HT-29 (cell line): Measurements from ENCODE around the gene TMEM169. TPM values are rescaled to one million over a fixed set of nuclear protein-coding genes. Genes with fewer than 3 reads are reported as not detected.
"Not testable (repeated sequence)": the region's sequence is repeated elsewhere in the genome, so short reads cannot be mapped to it uniquely, and the experiment has no call there.

Source experiments
- DNase-seq: peaks from one replicate; pipeline ENCODE4 v3.0.0-alpha.2; 2015; ENCODE audit warnings: low spot score
- total RNA-seq: library from RNA; depleted of rRNA; stranded (reverse); fragments of >200 nt; shearing (Covaris generic); gene quantifications from 2 replicates; pipeline ENCODE4 v1.2.3, GENCODE V29; 2014; rRNA removed

Gene TMEM169
- total RNA-seq, 1 experiment from 2014 or later = 0.53 TPM

DNA sequence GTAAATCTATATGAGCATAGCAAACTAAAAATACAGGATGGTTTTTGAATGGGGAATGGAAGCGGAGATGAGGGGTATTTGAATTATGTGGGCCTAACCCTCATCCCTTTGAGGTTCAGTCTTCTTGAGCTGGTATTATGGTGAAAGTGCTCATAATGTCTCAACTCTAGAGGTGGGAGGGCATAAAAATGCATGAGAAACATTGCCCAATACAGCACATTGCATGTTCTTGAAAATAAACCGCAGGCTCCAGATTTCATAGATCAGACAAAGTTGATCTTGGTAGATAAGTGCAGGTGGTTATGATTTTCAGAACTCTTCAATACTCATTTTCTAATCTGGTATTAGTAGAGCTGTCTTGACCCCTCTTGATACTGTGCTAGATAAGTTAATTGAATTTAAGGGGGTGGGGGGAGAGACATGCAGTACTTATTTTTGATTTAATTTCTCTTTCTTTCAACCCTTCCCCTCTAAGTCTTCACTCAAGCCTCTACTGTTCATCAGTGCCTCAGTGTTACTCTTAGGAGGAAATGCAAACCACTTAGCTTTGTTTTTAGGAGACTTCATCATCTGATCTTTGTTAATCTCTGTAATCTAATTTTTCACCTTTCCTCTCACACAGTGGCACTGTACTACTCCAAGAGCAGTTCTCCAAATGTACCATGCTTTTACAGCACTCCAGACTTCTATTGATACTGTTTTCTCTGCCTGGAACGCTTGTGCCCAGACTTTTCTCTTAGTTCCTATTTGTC is 49.6 kb downstream of the TMEM169 start:
- DNase-seq = no peak

DNA sequence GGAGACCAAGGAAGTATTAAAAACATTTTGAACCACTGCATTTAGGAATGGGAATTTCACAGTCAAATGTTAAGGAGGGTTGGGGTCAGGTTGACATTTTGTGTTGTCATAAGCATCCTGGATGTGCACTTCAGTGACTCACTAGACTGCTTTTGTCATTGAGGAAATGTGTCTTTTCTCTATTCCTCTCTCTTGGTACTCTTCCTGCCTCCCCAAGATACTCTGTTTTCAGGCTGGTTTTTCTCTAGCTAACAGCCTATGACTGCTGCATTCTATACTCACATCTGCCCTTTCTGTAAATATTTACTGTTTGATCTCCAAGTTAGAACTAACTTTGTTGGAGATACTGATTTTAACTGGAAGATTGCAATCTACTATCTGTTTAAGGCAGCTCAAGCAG is 50.9 kb downstream of the TMEM169 start:
- DNase-seq = no peak

DNA sequence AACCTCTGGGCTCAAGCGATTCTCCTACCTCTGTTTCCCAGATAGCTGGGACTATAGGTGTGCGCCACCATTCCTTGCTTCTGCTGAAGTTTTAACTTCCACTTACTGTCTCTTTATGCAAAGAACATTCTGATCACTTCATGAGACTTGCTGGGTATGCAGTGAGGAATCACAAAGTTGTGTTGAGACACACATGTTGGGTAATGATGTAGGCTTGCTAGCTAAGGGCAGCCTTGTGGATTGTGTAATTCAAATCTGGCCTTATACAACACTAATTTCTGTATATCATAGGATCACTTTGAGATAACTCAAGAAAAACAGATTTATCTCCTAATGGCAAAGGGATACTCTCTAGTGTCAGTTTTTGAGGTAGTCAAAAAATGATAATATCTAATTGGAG is 51.7 kb downstream of the TMEM169 start:
- DNase-seq = no peak

DNA sequence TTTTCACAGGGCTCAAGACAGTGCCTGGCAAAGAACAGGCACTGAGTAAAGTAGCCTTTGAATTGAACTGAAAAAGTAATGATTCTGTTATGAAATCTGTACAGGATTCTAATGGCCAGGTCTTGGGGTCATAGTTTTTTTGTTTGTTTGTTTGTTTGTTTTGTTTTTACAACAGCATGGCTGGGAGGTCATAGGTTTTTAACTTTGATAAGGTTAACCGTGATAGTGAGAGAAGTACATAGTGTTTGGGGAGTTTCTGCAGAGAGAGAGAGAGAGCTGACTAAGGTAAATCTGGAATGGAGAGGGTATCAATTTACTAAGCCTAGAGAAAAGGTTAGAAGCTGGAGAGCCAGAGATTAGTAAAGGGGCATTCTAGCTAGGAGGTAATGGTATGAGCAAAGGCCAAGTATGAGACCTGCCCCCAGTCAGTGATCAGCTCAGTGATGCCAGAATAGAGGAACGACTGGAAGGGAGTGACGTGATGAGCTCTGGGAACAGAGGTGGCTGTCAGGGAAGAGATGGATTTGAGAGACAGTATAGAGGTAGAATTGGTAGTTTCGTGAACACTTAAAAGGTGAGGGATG is 53.3 kb downstream of the TMEM169 start:
- DNase-seq = no peak

DNA sequence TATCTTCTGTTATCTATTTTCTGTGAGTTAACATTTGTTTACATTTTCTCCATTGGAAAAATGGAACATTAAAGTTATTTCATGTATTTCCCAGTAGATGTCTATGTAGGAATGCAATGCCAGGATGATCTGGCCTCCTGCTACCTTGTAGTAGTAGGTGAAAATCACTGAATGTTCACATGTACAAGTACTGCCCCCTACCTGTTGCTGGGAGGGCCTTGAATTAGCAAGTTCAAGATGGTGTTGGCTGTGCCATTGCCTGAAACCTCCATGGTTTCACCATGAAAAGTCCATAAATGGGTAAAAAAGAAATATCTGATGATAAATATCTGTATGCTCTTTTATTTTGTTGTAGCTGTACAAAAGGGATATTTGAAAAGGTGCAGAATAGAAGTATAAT is 58.2 kb downstream of the TMEM169 start:
- DNase-seq = peak; percentile 33

DNA sequence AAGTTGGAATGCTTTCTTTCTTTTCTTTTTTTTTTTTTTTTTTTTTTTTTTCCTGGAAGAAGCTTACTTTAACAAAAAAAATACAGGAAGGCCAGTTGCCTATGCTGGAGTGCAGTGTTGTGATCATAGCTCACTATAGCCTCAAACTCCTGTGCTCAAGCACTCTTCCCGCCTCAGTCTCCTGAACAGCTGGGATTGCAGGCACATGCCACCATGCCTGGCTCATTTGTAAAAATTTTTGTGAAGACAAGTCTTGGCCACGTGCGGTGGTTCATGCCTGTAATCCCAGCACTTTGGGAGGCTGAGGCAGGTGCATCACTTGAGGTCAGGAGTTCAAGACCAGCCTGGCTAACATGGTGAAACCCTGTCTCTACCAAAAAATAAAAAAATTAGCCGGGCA is 59.8 kb downstream of the TMEM169 start:
- not testable (repeated sequence) for DNase-seq

DNA sequence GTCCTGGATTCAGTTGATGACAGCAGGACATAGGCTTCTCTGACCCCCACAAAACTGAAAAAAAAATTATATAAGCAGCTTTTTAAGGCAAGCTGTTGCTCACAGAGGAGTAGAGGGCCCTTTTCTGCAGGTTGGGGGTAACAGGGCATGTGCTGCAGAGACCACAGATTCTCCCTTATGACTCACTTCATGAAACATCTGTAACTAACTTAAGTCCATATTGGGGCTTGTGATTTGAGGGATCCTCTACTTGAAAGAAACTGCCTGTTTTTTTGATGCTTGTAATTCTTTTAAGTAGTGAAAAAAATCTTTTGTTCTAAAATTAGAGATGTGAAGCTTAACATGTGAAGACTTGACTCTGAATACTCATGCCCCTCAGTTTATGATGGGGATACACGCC is 60.8 kb downstream of the TMEM169 start:
- DNase-seq = no peak

DNA sequence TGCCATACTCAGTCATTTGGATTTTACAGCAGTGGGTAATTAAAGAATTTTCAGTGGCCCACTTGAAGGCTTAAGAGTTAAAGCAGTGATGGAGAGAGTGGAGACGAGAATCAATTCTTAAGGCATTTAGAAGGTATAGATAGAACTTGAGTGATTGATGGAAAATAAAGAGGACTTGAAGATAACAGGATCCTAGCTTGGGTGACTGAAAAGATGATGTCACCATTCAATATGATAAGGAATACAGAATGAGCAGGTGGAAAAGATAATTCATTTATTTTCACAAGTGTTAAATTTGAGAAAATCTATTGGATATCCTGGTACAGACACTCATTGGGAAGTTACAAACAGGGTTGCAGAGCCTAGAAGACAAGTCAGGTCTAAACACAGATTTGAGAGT is 62.7 kb downstream of the TMEM169 start:
- no peak for DNase-seq

DNA sequence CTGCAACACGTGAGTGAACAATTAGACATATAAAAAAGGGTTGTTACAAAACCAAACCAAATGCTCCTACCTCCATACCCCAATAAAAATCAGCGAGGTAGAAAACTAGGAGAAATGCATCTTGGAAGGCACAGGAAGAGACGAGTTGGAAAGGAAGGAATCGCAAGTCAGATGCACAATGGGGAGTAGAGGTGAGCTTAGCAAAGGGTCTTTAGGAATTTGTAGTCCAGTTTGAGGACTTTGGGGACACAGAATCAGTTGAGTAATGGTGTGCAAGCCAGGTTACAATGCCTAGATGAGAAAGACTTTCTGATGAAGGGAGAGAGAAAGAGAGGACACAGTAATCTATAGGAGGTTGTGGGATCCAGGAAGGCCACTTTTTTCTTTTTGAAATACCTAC is 63.1 kb downstream of the TMEM169 start:
- DNase-seq = no peak

- DNase-seq = no peak
Observed at GRCh38 chr2:216146573-216146972, 64.9 kb downstream of the TMEM169 start.

- no peak for DNase-seq
Observed at GRCh38 chr2:216147172-216148131, 65.7 kb downstream of the TMEM169 start.

DNA sequence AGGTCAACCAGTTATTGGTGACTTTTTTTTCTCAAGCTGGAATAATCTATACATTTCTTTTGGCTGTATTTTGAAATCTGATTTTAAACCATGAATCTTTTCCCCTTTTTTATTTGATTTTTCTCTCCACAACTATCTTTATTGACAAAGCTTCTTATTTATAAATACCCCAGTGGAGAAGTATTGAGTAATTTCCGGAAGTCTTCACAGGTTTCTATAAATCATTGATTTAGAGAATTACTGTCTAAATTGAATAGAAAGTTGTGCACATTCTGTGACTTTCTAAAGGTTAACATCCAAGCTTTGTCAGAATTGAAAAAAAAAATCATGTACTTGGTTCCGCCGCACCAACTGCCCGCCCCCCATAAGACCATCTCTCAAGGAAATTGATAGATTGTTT is 67.3 kb downstream of the TMEM169 start:
- no peak for DNase-seq

- DNase-seq = no peak
Observed at GRCh38 chr2:216149741-216150140, 68.0 kb downstream of the TMEM169 start.

DNA sequence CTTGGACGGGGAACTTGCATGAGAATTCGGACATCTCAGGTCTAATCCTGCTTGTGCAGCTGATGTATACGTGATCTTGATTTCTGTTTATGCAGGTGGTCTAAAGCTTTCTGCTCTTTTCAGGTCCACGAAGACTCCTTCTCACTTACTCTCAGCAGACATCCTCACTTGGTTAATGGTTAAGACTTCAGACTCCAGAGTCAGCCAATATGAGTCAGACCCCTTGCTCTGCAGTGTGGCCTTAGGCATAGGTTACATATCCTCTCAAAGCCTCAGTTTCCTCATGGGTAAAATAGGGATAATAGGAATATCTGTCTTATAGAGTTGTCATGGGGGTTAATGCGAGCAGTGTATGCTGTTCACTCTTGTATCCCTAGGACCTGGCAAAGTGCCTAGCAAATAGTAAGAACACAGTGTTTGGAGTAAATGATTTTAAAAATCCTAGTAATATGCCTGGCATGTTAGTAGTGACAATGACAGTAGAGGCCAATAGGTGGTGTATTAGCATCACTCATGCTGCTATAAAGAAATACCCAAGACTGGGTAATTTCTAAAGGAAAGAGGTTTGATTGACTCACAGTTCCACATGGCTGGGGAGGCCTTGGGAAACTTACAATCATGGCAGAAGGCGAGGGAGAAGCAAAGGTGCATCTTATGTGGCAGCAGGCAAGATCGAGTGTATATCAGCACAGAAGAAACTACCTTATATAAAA is 69.8 kb downstream of the TMEM169 start:
- DNase-seq = no peak

Other genes with a start within 250 kb of the TMEM169 start
- gene MREG, start 68.4 kb upstream of the TMEM169 start, total RNA-seq = 11.9 and 13.8 TPM in 2 replicates
- 15.6 and 26.5 TPM in 2 replicates for gene PECR, start 110 bp upstream of the TMEM169 start, total RNA-seq
- 142 and 160 TPM in 2 replicates for gene XRCC5, start 27.4 kb downstream of the TMEM169 start, total RNA-seq